Astrocyte of the cerebellum (primary cell): ENCODE results near the gene EME2.
"Not testable (repeated sequence)": the region's sequence is repeated elsewhere in the genome, so short reads cannot be mapped to it uniquely, and the experiment has no call there.

Source experiments
- DNase-seq: peaks from one replicate; pipeline ENCODE4 v3.0.0-alpha.2; 2011; ENCODE audit warnings: low read depth
- H3K4me3 ChIP-seq: 2 replicates; pipeline ENCODE4 v1.5.1; 2011; ENCODE audit warnings: mild to moderate bottlenecking, low read depth, low read length, moderate library complexity
- CTCF ChIP-seq: IDR thresholded peaks from 2 replicates; pipeline ENCODE4 v1.5.1; 2012; ENCODE audit warnings: low read length, low read depth, moderate library complexity, mild to moderate bottlenecking; ENCODE audit errors: missing control alignments
- in situ Hi-C: cut with HindIII; loops from 2 replicates; pipeline ENCODE4 v1.10.0; 2017; ENCODE audit warnings: low sequenced_read_pairs

EME2 gene

DNA sequence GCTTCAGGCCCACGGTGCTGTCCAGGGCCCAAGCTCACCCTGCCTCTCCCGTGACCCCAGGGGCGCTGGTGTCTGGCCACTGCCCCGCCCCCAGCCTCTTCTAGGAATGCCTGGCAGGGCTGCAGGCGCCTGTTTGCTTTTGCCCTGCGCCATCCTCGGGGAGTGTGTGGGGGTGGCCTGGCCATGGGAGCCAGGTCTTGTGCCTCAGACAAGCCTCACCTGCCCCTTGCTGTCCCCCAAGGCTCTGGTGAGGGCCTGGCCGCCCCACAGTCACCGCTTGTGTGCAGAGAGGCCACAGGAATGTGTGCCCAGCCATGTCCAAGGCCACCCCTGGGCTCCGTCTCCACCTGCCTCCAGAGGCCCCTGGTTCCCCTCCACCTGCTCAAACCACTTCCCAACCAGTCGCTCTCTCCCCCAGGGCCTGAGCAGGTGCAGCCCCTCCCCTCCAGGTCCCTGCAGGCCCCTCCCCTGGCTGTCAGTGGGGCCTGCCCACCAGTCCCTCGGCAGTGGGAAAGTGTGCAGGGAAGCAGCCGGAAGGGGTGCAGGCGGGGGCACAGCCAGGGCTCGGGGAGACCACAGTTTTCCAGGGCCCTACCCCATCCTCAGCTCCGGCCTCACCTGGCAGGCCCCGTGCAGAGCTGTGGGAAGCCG lies 21.7 kb downstream of the EME2 start:
- TF ChIP-seq CTCF: no peak
- H3K4me3 ChIP-seq: no peak overlapping the region
- no peak for DNase-seq
- in situ Hi-C loops: no loop called here

DNA sequence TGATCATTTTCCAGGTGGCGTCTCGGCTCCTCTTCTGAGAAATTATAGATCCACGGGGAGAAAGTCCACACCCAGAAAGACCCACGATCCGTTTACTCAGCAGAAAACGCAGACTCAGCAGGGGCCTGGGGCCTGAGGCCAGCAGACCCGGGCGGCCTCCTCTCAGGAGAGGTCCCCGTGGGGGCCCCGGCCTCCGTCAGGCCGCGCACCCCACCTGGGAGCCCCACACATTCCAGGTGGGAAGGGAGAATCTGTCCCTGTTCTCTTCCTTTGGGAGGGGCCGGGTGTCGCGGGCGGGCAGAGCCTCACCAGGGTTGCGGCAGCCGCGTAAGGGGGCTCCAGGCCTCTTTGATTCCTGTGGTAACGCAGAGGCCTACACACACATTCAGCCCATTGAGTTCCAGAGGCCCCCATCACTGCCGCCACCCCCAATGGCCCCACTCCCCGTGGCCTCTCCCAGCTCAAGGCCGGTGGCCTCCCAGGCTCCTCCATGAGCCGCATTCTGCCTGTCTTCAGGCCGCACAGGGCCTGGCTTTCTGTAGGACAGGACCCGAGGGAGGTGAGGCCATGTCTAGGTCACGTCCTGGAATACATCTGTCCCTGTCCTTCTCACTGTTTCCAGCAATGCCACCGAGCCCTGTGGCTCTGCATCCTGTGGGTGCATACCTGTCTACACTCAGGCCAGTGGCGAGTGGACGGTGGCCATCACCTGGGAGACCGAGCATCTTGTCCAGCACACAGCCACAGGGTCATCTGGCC lies 22.5 kb downstream of the EME2 start:
- TF ChIP-seq CTCF: no peak
- in situ Hi-C loops: no loop called here
- no peak for DNase-seq
- no peak overlapping the region for H3K4me3 ChIP-seq

DNA sequence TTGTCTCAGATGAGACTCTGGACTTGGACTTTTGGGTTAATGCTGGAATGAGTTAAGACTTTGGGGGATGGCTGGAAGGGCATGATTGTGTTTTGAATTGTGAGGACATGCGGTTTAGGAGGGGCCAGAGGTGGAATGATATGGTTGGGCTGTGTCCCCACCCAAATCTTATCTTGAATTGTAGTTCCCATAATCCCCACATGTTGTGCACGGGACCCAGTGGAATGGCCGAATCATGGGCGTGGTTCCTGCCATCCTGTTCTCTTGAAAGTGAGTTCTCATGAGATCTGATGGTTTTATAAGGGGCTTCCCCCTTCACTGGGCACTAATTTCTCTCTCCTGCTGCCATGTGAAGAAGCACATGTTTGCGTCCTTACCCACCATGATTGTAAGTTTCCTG lies 26.7 kb downstream of the EME2 start:
- DNase-seq, in situ Hi-C loops: not testable (repeated sequence)

GRCh38 chr16:1800701-1801100 lies 28.1 kb downstream of the EME2 start:
- no peak for TF ChIP-seq CTCF
- no peak overlapping the region for H3K4me3 ChIP-seq
- no peak for DNase-seq
- in situ Hi-C loops: no loop called here

More for the DNA sequence above, 26.7 kb downstream of the EME2 start:
- H3K4me3 ChIP-seq: not testable (repeated sequence)

- in situ Hi-C loops: no loop called here
- TF ChIP-seq CTCF: no peak
- no peak for DNase-seq
- no peak overlapping the region for H3K4me3 ChIP-seq
Observed at GRCh38 chr16:1807626-1808025, 35.0 kb downstream of the EME2 start.

GRCh38 chr16:1808691-1809090 lies 36.1 kb downstream of the EME2 start:
- TF ChIP-seq CTCF: no peak
- in situ Hi-C loops: no loop called here
- no peak for DNase-seq
- H3K4me3 ChIP-seq: no peak overlapping the region

GRCh38 chr16:1809281-1809801 lies 36.7 kb downstream of the EME2 start:
- in situ Hi-C loops: no loop called here
- no peak for DNase-seq
- no peak overlapping the region for H3K4me3 ChIP-seq
- no peak for TF ChIP-seq CTCF
